ENCODE results near the gene RPS16. TPM values are rescaled to one million over a fixed set of nuclear protein-coding genes. Genes with fewer than 3 reads are reported as not detected.

Gene RPS16
- total and polyA plus RNA-seq, 2 of the 8 experiments (the other 6 are each of a cell fraction or from before 2014, with no cell fraction given) = 2,433 to 7,810 TPM

GRCh38 chr19:39463403-39463802 is 27.7 kb upstream of the RPS16 start:
- no peak for FAIRE-seq
- POLR2A ChIA-PET (ENCODE audit: partially characterized antibody) = interaction anchor here (0.9 to 47.8 kb wide), 3 partner anchors 8 to 40 kb away, joined by 3 to 1154 read pairs (median 4); partner anchors contain the start of genes PLEKHG2 and RPS16
- H3K9ac ChIP-seq (replicated peaks in 1 of 4; ENCODE audit: extremely low read depth in 1 of 4, low read depth in 3 of 4, low read length in 3 of 4) = no peak overlapping the region
- TF ChIP-seq E2F6 (IDR thresholded peaks at IDR 0.05) (no peak), RNF2 (IDR thresholded peaks at IDR 0.05; ENCODE audit: borderline replicate concordance, low read depth, low read length, missing control alignments, poor library complexity, severe bottlenecking) (no peak), SP4 (IDR thresholded peaks at IDR 0.05; ENCODE audit: low read length) (no peak), CBX8 (IDR thresholded peaks at IDR 0.05; ENCODE audit: borderline replicate concordance, low read depth, low read length) (no peak), USF2 (IDR thresholded peaks at IDR 0.05; ENCODE audit: low read length) (no peak), EGR1 (IDR thresholded peaks at IDR 0.05; ENCODE audit: borderline replicate concordance, low read depth, low read length) (no peak), RBBP5 (IDR thresholded peaks at IDR 0.05; ENCODE audit: borderline replicate concordance, low read depth, low read length) (no peak)

More at GRCh38 chr19:39463403-39463802, 27.7 kb upstream of the RPS16 start:
- Histone ChIP-seq H3K23me2 (ENCODE audit: low read depth, low read length) (0 out of 2 replicates have a peak, but pooled peaks cover 1% of the 10 kb centered on the region), H4K8ac (ENCODE audit: extremely low read depth, insufficient read depth, low read length) (no peak overlapping the region), H3K4me3 (ENCODE audit: extremely low read depth in 1 of 4, insufficient read depth in 2 of 4, low read depth in 3 of 4, low read length in 4 of 4) (no peak overlapping the region), H4K5ac (ENCODE audit: insufficient read length, low read depth, low read length) (no peak overlapping the region), H3K4me1 (replicated peaks in 1 of 4; ENCODE audit: control insufficient read depth in 3 of 4, insufficient read depth in 4 of 4, low read length in 3 of 4) (no peaks in the 10 kb centered on the region), H2AFZ (ENCODE audit: low read length) (no peak overlapping the region), H3K4ac (replicated peaks; ENCODE audit: insufficient read length, low read depth, low read length) (no peak overlapping the region), H3K4me2 (ENCODE audit: insufficient read depth in 1 of 2, low read depth in 2 of 2, low read length in 2 of 2) (no peak overlapping the region), H3K36me3 (ENCODE audit: control insufficient read depth in 2 of 4, insufficient read depth in 4 of 4, low read length in 3 of 4) (peaks cover 25 to 62% (median 45%) of the 10 kb centered on the region in 4 experiments), H3K18ac (ENCODE audit: extremely low read depth, low read length) (no peak overlapping the region), H2BK5ac (ENCODE audit: low read depth, low read length) (no peak overlapping the region), H2BK15ac (ENCODE audit: low read length) (no peak overlapping the region), H3K27me3 (replicated peaks in 1 of 4; ENCODE audit: control insufficient read depth in 3 of 4, extremely low read depth in 1 of 4, insufficient read depth in 3 of 4, low read length in 3 of 4) (no peaks in the 10 kb centered on the region), H3K27ac (ENCODE audit: low read depth, low read length) (no peak overlapping the region), H2BK20ac (ENCODE audit: low read length) (no peak overlapping the region), H3K79me2 (ENCODE audit: control insufficient read depth in 1 of 2, insufficient read depth in 2 of 2, low read length in 2 of 2) (no peaks in the 10 kb centered on the region), H3K56ac (replicated peaks; ENCODE audit: insufficient read length, low read depth, low read length) (no peak overlapping the region), H2BK12ac (ENCODE audit: low read depth, low read length) (no peak overlapping the region), H4K91ac (replicated peaks; ENCODE audit: insufficient read length, low read length) (no peak overlapping the region), H3K79me1 (ENCODE audit: low read depth, low read length) (peaks cover 11% of the 10 kb centered on the region), H3K9me3 (ENCODE audit: insufficient read depth in 2 of 2, low read depth in 1 of 2, low read length in 1 of 2) (no peaks in the 10 kb centered on the region), H3K14ac (ENCODE audit: insufficient read length) (no peak overlapping the region), H4K20me1 (replicated peaks in 1 of 2; ENCODE audit: control insufficient read depth in 1 of 2, insufficient read depth in 2 of 2, low read length in 2 of 2) (peaks cover 3 to 11% of the 10 kb centered on the region in 2 experiments), H2AK5ac (ENCODE audit: low read depth, low read length) (no peak overlapping the region), H3K23ac (ENCODE audit: insufficient read length) (no peak overlapping the region), H2BK120ac (replicated peaks; ENCODE audit: low read depth, low read length) (no peak overlapping the region)
- WGBS, 2 experiments (ENCODE audit: extremely low coverage in 1 of 2, insufficient coverage in 1 of 2, insufficient read length in 1 of 2, insufficient replicate concordance in 2 of 2, low coverage in 1 of 2, low lambda C conversion rate in 2 of 2, missing lambda C conversion rate in 1 of 2) = 94% methylated on average over 3 of the region's 3 CpGs; no CpG with 5 or more reads in 1 of the 2 experiments
- no peak for DNase-seq (ENCODE audit: low read depth in 1 of 2, low spot score in 2 of 2)
- CTCF ChIA-PET (ENCODE audit: partially characterized antibody) = interaction anchor here (0.6 to 6.4 kb wide), 4 partner anchors 11 to 99 kb away, joined by 3 to 56 read pairs (median 4); partner anchors contain the start of gene EID2B

Data from H1 (cell line).